Osteoblast (primary cell): ENCODE data around the gene RIMBP3B. TPM values are rescaled to one million over a fixed set of nuclear protein-coding genes. Genes with fewer than 3 reads are reported as not detected.
"Not testable (repeated sequence)": the region's sequence is repeated elsewhere in the genome, so short reads cannot be mapped to it uniquely, and the experiment has no call there.

Source experiments
- DNase-seq: peaks from one replicate; pipeline ENCODE4 v3.0.0; 2011; ENCODE audit warnings: low spot score, mixed read lengths; ENCODE audit not compliant: insufficient read length; ENCODE audit errors: missing footprints
- H2AFZ ChIP-seq: 2 replicates; pipeline ENCODE4 v1.6.0; 2011; ENCODE audit warnings: mild to moderate bottlenecking, low read length
- H3K27ac ChIP-seq: 2 replicates; pipeline ENCODE4 v1.5.1; 2011; ENCODE audit warnings: mild to moderate bottlenecking, low read depth, low read length, moderate library complexity
- H3K27me3 ChIP-seq: 2 replicates; pipeline ENCODE4 v1.6.0; 2012; ENCODE audit warnings: mild to moderate bottlenecking, control low read depth, inconsistent platforms, low read length, moderate library complexity; ENCODE audit not compliant: insufficient read depth
- H3K36me3 ChIP-seq: 2 replicates; pipeline ENCODE4 v1.5.1; 2011; ENCODE audit warnings: mild to moderate bottlenecking, low read length, control low read depth, moderate library complexity; ENCODE audit not compliant: insufficient read depth
- H3K4me1 ChIP-seq: 2 replicates; pipeline ENCODE4 v1.5.1; 2011; ENCODE audit warnings: mild to moderate bottlenecking, low read length, control low read depth, moderate library complexity; ENCODE audit not compliant: insufficient read depth
- H3K4me2 ChIP-seq: 2 replicates; pipeline ENCODE4 v1.6.0; 2011; ENCODE audit warnings: mild to moderate bottlenecking, low read length; ENCODE audit not compliant: insufficient read depth
- H3K4me3 ChIP-seq: fragments of 200-600 bp; sonication (generic); 3 replicates; pipeline ENCODE4 v1.5.1; 2012; ENCODE audit warnings: mild to moderate bottlenecking, low read length, inconsistent platforms; ENCODE audit not compliant: insufficient read depth
- H3K79me2 ChIP-seq: 2 replicates; pipeline ENCODE4 v1.6.0; 2012; ENCODE audit warnings: mild to moderate bottlenecking, low read length, control low read depth, inconsistent platforms; ENCODE audit not compliant: insufficient read depth
- H3K9me3 ChIP-seq: 2 replicates; pipeline ENCODE4 v1.5.1; 2011; ENCODE audit warnings: low read depth, low read length, control low read depth
- H4K20me1 ChIP-seq: 2 replicates; pipeline ENCODE4 v1.6.0; 2012; ENCODE audit warnings: mild to moderate bottlenecking, low read length, control low read depth; ENCODE audit not compliant: insufficient read depth
- small RNA-seq: library from RNA; depleted of rRNA; stranded (forward); fragments of <200 nt; gene quantifications from one replicate; pipeline ENCODE3, GENCODE V24; 2012
- total RNA-seq: library from RNA; depleted of rRNA; stranded (reverse); fragments of >200 nt; gene quantifications from 2 replicates; pipeline ENCODE4 v1.2.3, GENCODE V29; 2012

Gene RIMBP3B
- total RNA-seq, 1 donor = not detected

GRCh38 chr22:21434378-21435233, 51.1 kb downstream of the RIMBP3B start:
- H3K27me3 ChIP-seq, H3K36me3 ChIP-seq, H3K4me2 ChIP-seq, DNase-seq, H3K27ac ChIP-seq, H3K4me3 ChIP-seq, H3K9me3 ChIP-seq, H4K20me1 ChIP-seq, H3K79me2 ChIP-seq, H3K4me1 ChIP-seq, H2AFZ ChIP-seq: not testable (repeated sequence)

- H3K36me3 ChIP-seq, H2AFZ ChIP-seq, H3K4me3 ChIP-seq, DNase-seq, H3K27ac ChIP-seq, H3K79me2 ChIP-seq, H4K20me1 ChIP-seq, H3K4me1 ChIP-seq, H3K9me3 ChIP-seq, H3K4me2 ChIP-seq, H3K27me3 ChIP-seq: not testable (repeated sequence)
These were observed 52.7 kb downstream of the RIMBP3B start for GRCh38 chr22:21435998-21436810.

DNA sequence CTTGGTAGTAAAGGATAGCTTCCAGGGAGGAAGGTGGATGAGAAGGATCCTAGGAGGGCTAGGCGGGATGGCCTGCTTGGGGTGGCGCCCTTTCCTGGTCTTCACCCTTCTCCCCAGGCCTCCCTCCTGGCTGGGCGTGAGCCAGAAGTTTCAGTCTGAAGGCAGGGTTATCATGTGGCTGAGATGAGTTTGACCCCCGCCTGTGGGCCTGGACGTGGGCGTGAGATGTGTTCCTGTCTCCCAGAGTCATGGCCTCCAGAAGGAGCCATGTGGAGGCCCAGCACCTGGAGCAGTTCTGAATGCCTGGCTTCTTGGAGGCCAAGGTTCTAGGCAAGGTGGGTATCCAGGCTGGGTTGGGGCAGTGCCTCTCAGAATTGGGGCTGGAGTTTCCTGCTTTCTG, 54.5 kb downstream of the RIMBP3B start:
- H3K4me3 ChIP-seq, H2AFZ ChIP-seq, H3K79me2 ChIP-seq, H3K4me1 ChIP-seq, H3K36me3 ChIP-seq, H3K9me3 ChIP-seq, H3K27ac ChIP-seq, H3K27me3 ChIP-seq, H3K4me2 ChIP-seq, DNase-seq, H4K20me1 ChIP-seq: not testable (repeated sequence)

Small RNAs within 50 kb of the gene (small RNA-seq; reads per million reads assigned to genes)
- not detected for gene RF00492
- gene RN7SKP63 = not detected

Other genes with a start within 250 kb of the RIMBP3B start
- 1.4 and 2.1 TPM in 2 replicates for gene HIC2, start 33.6 kb downstream of the RIMBP3B start, total RNA-seq
- gene TMEM191C, start 83.6 kb downstream of the RIMBP3B start, total RNA-seq = 0.59 and 0.72 TPM in 2 replicates
- 0.29 and 0.36 TPM in 2 replicates for gene RIMBP3C, start 167.7 kb downstream of the RIMBP3B start, total RNA-seq
- gene UBE2L3, start 184.0 kb downstream of the RIMBP3B start, total RNA-seq = 40.2 and 40.4 TPM in 2 replicates
- 15.6 and 25.0 TPM in 2 replicates for gene YDJC, start 246.3 kb downstream of the RIMBP3B start, total RNA-seq
- gene CCDC116, start 249.0 kb downstream of the RIMBP3B start, total RNA-seq = 0.29 and 0.36 TPM in 2 replicates